H9 (cell line): ENCODE results near the gene GRM5. TPM values are rescaled to one million over a fixed set of nuclear protein-coding genes. Genes with fewer than 3 reads are reported as not detected.

Experiments used
- DNase-seq: peaks from one replicate; pipeline ENCODE4 v3.0.0-alpha.2; 2017
- H2AFZ ChIP-seq: one replicate; pipeline ENCODE4 v1.6.1; 2013; ENCODE audit warnings: mild to moderate bottlenecking, low read length, control low read depth, moderate library complexity
- H2AK5ac ChIP-seq: 2 replicates; pipeline ENCODE4 v1.6.1; 2013; ENCODE audit warnings: low read length, control low read depth, mixed read lengths; ENCODE audit not compliant: insufficient read length
- H2BK120ac ChIP-seq: one replicate; pipeline ENCODE4 v1.6.1; 2013; ENCODE audit warnings: low read depth, mild to moderate bottlenecking, low read length, control low read depth, inconsistent platforms; ENCODE audit not compliant: poor library complexity, severe bottlenecking
- H2BK12ac ChIP-seq: 2 replicates; pipeline ENCODE4 v1.6.1; 2013; ENCODE audit warnings: low read length, control low read depth, mixed read lengths, low read depth; ENCODE audit not compliant: insufficient read length
- H2BK15ac ChIP-seq: 2 replicates; pipeline ENCODE4 v1.6.1; 2013; ENCODE audit warnings: low read depth, low read length, control low read depth
- H2BK20ac ChIP-seq: one replicate; pipeline ENCODE4 v1.6.1; 2013; ENCODE audit warnings: low read depth, mild to moderate bottlenecking, low read length, control low read depth, inconsistent platforms; ENCODE audit not compliant: poor library complexity, severe bottlenecking
- H2BK5ac ChIP-seq: 2 replicates; pipeline ENCODE4 v1.6.1; 2013; ENCODE audit warnings: low read length, control low read depth, mixed read lengths; ENCODE audit not compliant: insufficient read length
- H3K14ac ChIP-seq: 2 replicates; pipeline ENCODE4 v1.6.1; 2013; ENCODE audit warnings: low read length, control low read depth; ENCODE audit not compliant: insufficient read depth
- H3K18ac ChIP-seq: 2 replicates; pipeline ENCODE4 v1.6.1; 2013; ENCODE audit warnings: low read depth, mild to moderate bottlenecking, mixed read lengths, low read length, control low read depth; ENCODE audit not compliant: insufficient read length
- H3K23ac ChIP-seq: 2 replicates; pipeline ENCODE4 v1.6.1; 2013; ENCODE audit warnings: low read length, control low read depth, mixed read lengths, low read depth; ENCODE audit not compliant: insufficient read length
- H3K23me2 ChIP-seq: 2 replicates; pipeline ENCODE4 v1.6.1; 2013; ENCODE audit warnings: low read depth, mild to moderate bottlenecking, mixed read lengths, low read length, control low read depth; ENCODE audit not compliant: insufficient read length, poor library complexity, severe bottlenecking
- H3K27ac ChIP-seq: 2 replicates; pipeline ENCODE4 v1.5.1; 2013; ENCODE audit warnings: low read length, control low read depth, mixed read lengths, low read depth; ENCODE audit not compliant: insufficient read length
- H3K27me3 ChIP-seq: 2 replicates; pipeline ENCODE4 v1.6.1; 2013; ENCODE audit warnings: low read length, control low read depth, inconsistent platforms; ENCODE audit not compliant: insufficient read depth
- H3K4ac ChIP-seq: 2 replicates; pipeline ENCODE4 v1.6.1; 2013; ENCODE audit warnings: low read depth, mild to moderate bottlenecking, control low read depth, inconsistent platforms, low read length, moderate library complexity
- H3K4me1 ChIP-seq: 2 replicates; pipeline ENCODE4 v1.6.1; 2013; ENCODE audit warnings: low read length, control low read depth, inconsistent platforms; ENCODE audit not compliant: insufficient read depth
- H3K4me2 ChIP-seq: 2 replicates; pipeline ENCODE4 v1.6.1; 2013; ENCODE audit warnings: low read length, control low read depth, mixed read lengths; ENCODE audit not compliant: insufficient read length, insufficient read depth
- H3K56ac ChIP-seq: 2 replicates; pipeline ENCODE4 v1.6.1; 2013; ENCODE audit warnings: low read depth, mild to moderate bottlenecking, mixed read lengths, low read length, control low read depth; ENCODE audit not compliant: insufficient read length
- H3K79me1 ChIP-seq: 2 replicates; pipeline ENCODE4 v1.6.1; 2013; ENCODE audit warnings: low read depth, mild to moderate bottlenecking, moderate library complexity, low read length, control low read depth, inconsistent platforms; ENCODE audit not compliant: insufficient read depth, poor library complexity, severe bottlenecking
- H3K79me2 ChIP-seq: 2 replicates; pipeline ENCODE4 v1.6.1; 2013; ENCODE audit warnings: low read length, control low read depth, inconsistent platforms; ENCODE audit not compliant: insufficient read depth
- H3K9ac ChIP-seq: 2 replicates; pipeline ENCODE4 v1.6.1; 2013; ENCODE audit warnings: low read length, control low read depth, mixed read lengths; ENCODE audit not compliant: insufficient read length; ENCODE audit errors: extremely low read depth
- H3K9me3 ChIP-seq: one replicate; pipeline ENCODE4 v1.6.1; 2013; ENCODE audit warnings: low read depth, low read length, inconsistent platforms; ENCODE audit not compliant: control insufficient read depth
- H3T11ph ChIP-seq: one replicate; pipeline ENCODE4 v1.6.1; 2013; ENCODE audit warnings: mild to moderate bottlenecking, low read length, control low read depth, inconsistent platforms
- H4K20me1 ChIP-seq: one replicate; pipeline ENCODE4 v1.6.1; 2013; ENCODE audit not compliant: control insufficient read depth, insufficient read length, insufficient read depth
- H4K5ac ChIP-seq: 2 replicates; pipeline ENCODE4 v1.6.1; 2013; ENCODE audit warnings: low read depth, mild to moderate bottlenecking, mixed read lengths, low read length, control low read depth; ENCODE audit not compliant: insufficient read length
- H4K8ac ChIP-seq: replicated peaks from 2 replicates; pipeline ENCODE4 v1.6.1; 2013; ENCODE audit warnings: low read length, control low read depth, mixed read lengths, low read depth; ENCODE audit not compliant: insufficient read length
- H4K91ac ChIP-seq: 2 replicates; pipeline ENCODE4 v1.6.1; 2013; ENCODE audit warnings: low read depth, mild to moderate bottlenecking, moderate library complexity, mixed read lengths, low read length, control low read depth; ENCODE audit not compliant: insufficient read length
- H3K27ac Mint-ChIP-seq, 3 experiments: 2 replicates in 2 of 3; 3 replicates in 1 of 3; pipeline ENCODE4 v1.8.0; 2020 to 2021; ENCODE audit warnings: mixed read lengths in 3 of 3, mild to moderate bottlenecking in 1 of 3, moderate library complexity in 1 of 3
- H3K27me3 Mint-ChIP-seq: 2 replicates; pipeline ENCODE4 v1.8.0; 2021; ENCODE audit warnings: low read depth, mild to moderate bottlenecking, moderate library complexity, mixed read lengths
- H3K36me3 Mint-ChIP-seq, 3 experiments: 2 replicates in 2 of 3; 3 replicates in 1 of 3; pipeline ENCODE4 v1.8.0; 2020 to 2021; ENCODE audit warnings: low read depth in 3 of 3, mixed read lengths in 3 of 3; ENCODE audit not compliant: insufficient read depth in 1 of 3
- H3K4me1 Mint-ChIP-seq, 2 experiments: 2 replicates each; pipeline ENCODE4 v1.8.0; 2020; ENCODE audit warnings: mixed read lengths in 2 of 2
- H3K4me3 Mint-ChIP-seq, 2 experiments: 2 replicates in 1 of 2; 3 replicates in 1 of 2; pipeline ENCODE4 v1.8.0; 2020 to 2021; ENCODE audit warnings: mild to moderate bottlenecking in 2 of 2, mixed read lengths in 2 of 2, moderate library complexity in 1 of 2
- H3K9me3 Mint-ChIP-seq, 2 experiments: 2 replicates in 1 of 2; 3 replicates in 1 of 2; pipeline ENCODE4 v1.8.0; 2020; ENCODE audit warnings: mild to moderate bottlenecking in 2 of 2, mixed read lengths in 2 of 2, moderate library complexity in 1 of 2
- CTCF ChIP-seq: fragments of 200-600 bp; sonication (generic); conservative IDR thresholded peaks from 3 replicates; pipeline ENCODE4 v1.8.0; 2021; ENCODE audit warnings: antibody characterized with exemption, mild to moderate bottlenecking
- WGBS: extraction: QIAGEN DNeasy Blood & Tissue Kit; methylation state at CpG from one replicate; pipeline ENCODE4 v1.1.7; 2013; ENCODE audit warnings: missing lambda C conversion rate, low lambda C conversion rate, mixed read lengths; ENCODE audit not compliant: insufficient read length; ENCODE audit errors: extremely low coverage; 5-methylcytosine and 5-hydroxymethylcytosine counted together
- total RNA-seq: library from RNA; stranded (reverse); gene quantifications from 2 replicates; pipeline ENCODE4 v1.2.1, GENCODE V29; 2021

Gene GRM5
- total RNA-seq, 1 experiment from 2014 or later = not detected

- H2AFZ ChIP-seq = no peak overlapping the region
- Mint-ChIP-seq H3K9me3 (no peaks in the 10 kb centered on the region), H3K4me1 (peaks cover 2 to 6% of the 10 kb centered on the region in 2 experiments; a peak in 1 of 4 replicates), H3K36me3 (no peaks in the 10 kb centered on the region), H3K27ac (no peak overlapping the region), H3K4me3 (no peak overlapping the region), H3K27me3 (no peaks in the 10 kb centered on the region)
- H3T11ph ChIP-seq = no peak overlapping the region
- H2AK5ac ChIP-seq = no peak overlapping the region
- no peak overlapping the region for H3K18ac ChIP-seq
- no peak overlapping the region for H3K23ac ChIP-seq
- H4K20me1 ChIP-seq = no peaks in the 10 kb centered on the region
- no peaks in the 10 kb centered on the region for H3K79me2 ChIP-seq
- no peak overlapping the region for H4K5ac ChIP-seq
- H2BK20ac ChIP-seq = no peak overlapping the region
- no peaks in the 10 kb centered on the region for H3K4me1 ChIP-seq
- no peak overlapping the region for H2BK12ac ChIP-seq
- no peaks in the 10 kb centered on the region for H3K27me3 ChIP-seq
- no peaks in the 10 kb centered on the region for H3K79me1 ChIP-seq
- DNase-seq = no peak
- H4K8ac ChIP-seq = no peak overlapping the region
- no peak overlapping the region for H4K91ac ChIP-seq
- H3K14ac ChIP-seq = no peak overlapping the region
- H2BK5ac ChIP-seq = no peak overlapping the region
- no peak overlapping the region for H3K56ac ChIP-seq
- H2BK120ac ChIP-seq = no peak overlapping the region
- H3K9me3 ChIP-seq = no peaks in the 10 kb centered on the region
- H3K9ac ChIP-seq = no peak overlapping the region
- H3K27ac ChIP-seq = no peak overlapping the region
- no peak overlapping the region for H2BK15ac ChIP-seq
- TF ChIP-seq CTCF = no peak
- no peaks in the 10 kb centered on the region for H3K23me2 ChIP-seq
- H3K4ac ChIP-seq = no peak overlapping the region
- WGBS = 86% methylated on average over 2 of the region's 2 CpGs
- H3K4me2 ChIP-seq = no peak overlapping the region
Measured at GRCh38 chr11:88474655-88475054, 591.1 kb downstream of the GRM5 start.
